RWPE1 (cell line): ENCODE measurements around the gene PDK1.

ENCODE experiments used
- CTCF ChIA-PET: fragments of 350-600 bp; sonication (Branson Sonifier 250); formaldehyde crosslinking; extraction: SDS; loops from one replicate; lab custom pipeline; 2021; lab: Yijun Ruan, JAX
- POLR2A ChIA-PET: fragments of 400-600 bp; formaldehyde crosslinking; extraction: SDS; loops from one replicate; lab custom pipeline; 2020; ENCODE audit warnings: antibody characterized with exemption; ENCODE audit not compliant: low non-redundant PET; lab: Yijun Ruan, JAX
- DNase-seq: peaks from one replicate; pipeline ENCODE4 v3.0.0; 2012; ENCODE audit warnings: low spot score
- H3K27ac ChIP-seq: fragments of 450-650 bp; 2 replicates; pipeline ENCODE4 v1.5.1; 2017
- CTCF ChIP-seq: fragments of 450-650 bp; conservative IDR thresholded peaks from 2 replicates; pipeline ENCODE4 v1.5.1; 2017; ENCODE audit warnings: low read depth, mild to moderate bottlenecking

The PDK1 gene

GRCh38 chr2:172571245-172571644 lies 15.4 kb downstream of the PDK1 start:
- TF ChIP-seq CTCF: no peak

GRCh38 chr2:172572981-172573380 lies 17.1 kb downstream of the PDK1 start:
- no peak overlapping the region for H3K27ac ChIP-seq
- ChIA-PET POLR2A (no interaction called here), CTCF (no interaction called here)
- TF ChIP-seq CTCF: no peak
- no peak for DNase-seq

More at GRCh38 chr2:172571245-172571644, 15.4 kb downstream of the PDK1 start:
- DNase-seq: no peak
- no peak overlapping the region for H3K27ac ChIP-seq
- ChIA-PET CTCF (no interaction called here), POLR2A (no interaction called here)

GRCh38 chr2:172574965-172575364 lies 19.1 kb downstream of the PDK1 start:
- DNase-seq: no peak
- no peak for TF ChIP-seq CTCF
- POLR2A ChIA-PET: no interaction called here
- no peak overlapping the region for H3K27ac ChIP-seq
- CTCF ChIA-PET: no interaction called here

- no peak for DNase-seq
- TF ChIP-seq CTCF: no peak
- POLR2A ChIA-PET: no interaction called here
Measured at GRCh38 chr2:172578054-172578453, 22.2 kb downstream of the PDK1 start.

GRCh38 chr2:172578860-172579512 lies 23.1 kb downstream of the PDK1 start:
- TF ChIP-seq CTCF: no peak
- ChIA-PET CTCF (no interaction called here), POLR2A (no interaction called here)
- no peak for DNase-seq
- no peak overlapping the region for H3K27ac ChIP-seq

More at GRCh38 chr2:172578054-172578453, 22.2 kb downstream of the PDK1 start:
- H3K27ac ChIP-seq: no peak overlapping the region
- CTCF ChIA-PET: no interaction called here

- H3K27ac ChIP-seq: no peak overlapping the region
- no peak for TF ChIP-seq CTCF
- ChIA-PET POLR2A (no interaction called here), CTCF (interaction anchor here (0.6 kb wide), 1 partner anchor 121 kb away, joined by 3 read pairs; no protein-coding TSS in a partner anchor)
- DNase-seq: no peak
Measured at GRCh38 chr2:172580544-172580943, 24.7 kb downstream of the PDK1 start.
